ENCODE results near the gene IFT81.
"Not testable (repeated sequence)": the region's sequence is repeated elsewhere in the genome, so short reads cannot be mapped to it uniquely, and the experiment has no call there.

Gene IFT81

GRCh38 chr12:110109037-110109836, 14.9 kb upstream of the IFT81 start:
- DNase-seq = peak; percentile 34

GRCh38 chr12:110109837-110110535, 14.2 kb upstream of the IFT81 start:
- no peak for DNase-seq

- no peak for DNase-seq
Observed at GRCh38 chr12:110111476-110112334, 12.5 kb upstream of the IFT81 start.

- no peak for DNase-seq
Observed at GRCh38 chr12:110112335-110112660, 11.9 kb upstream of the IFT81 start.

- DNase-seq = no peak
Observed at GRCh38 chr12:110114528-110114937, 9.6 kb upstream of the IFT81 start.

- no peak for DNase-seq
Observed at GRCh38 chr12:110115675-110116074, 8.5 kb upstream of the IFT81 start.

GRCh38 chr12:110116623-110117022, 7.5 kb upstream of the IFT81 start:
- no peak for DNase-seq

GRCh38 chr12:110117210-110117609, 6.9 kb upstream of the IFT81 start:
- DNase-seq = not testable (repeated sequence)

GRCh38 chr12:110117956-110118685, 6.0 kb upstream of the IFT81 start:
- no peak for DNase-seq

GRCh38 chr12:110122929-110123328, 1.2 kb upstream of the IFT81 start:
- no peak for DNase-seq

GRCh38 chr12:110123919-110124268, 263 bp upstream of the IFT81 start:
- no peak for DNase-seq

GRCh38 chr12:110126557-110126956, 2.4 kb downstream of the IFT81 start:
- no peak for DNase-seq

- no peak for DNase-seq
Observed at GRCh38 chr12:110134691-110135411, 10.7 kb downstream of the IFT81 start.

- no peak for DNase-seq
Observed at GRCh38 chr12:110135806-110136205, 11.6 kb downstream of the IFT81 start.

- DNase-seq = no peak
Observed at GRCh38 chr12:110137786-110138185, 13.6 kb downstream of the IFT81 start.

- no peak for DNase-seq
Observed at GRCh38 chr12:110141389-110141788, 17.2 kb downstream of the IFT81 start.

- no peak for DNase-seq
Observed at GRCh38 chr12:110146986-110147385, 22.8 kb downstream of the IFT81 start.

GRCh38 chr12:110149086-110149660, 25.0 kb downstream of the IFT81 start:
- no peak for DNase-seq

- no peak for DNase-seq
Observed at GRCh38 chr12:110156766-110157165, 32.6 kb downstream of the IFT81 start.

GRCh38 chr12:110157539-110157938, 33.4 kb downstream of the IFT81 start:
- no peak for DNase-seq

GRCh38 chr12:110159671-110160245, 35.6 kb downstream of the IFT81 start:
- no peak for DNase-seq

All from NCI-H774 (cell line).